Hepatocyte (in vitro differentiated cells): ENCODE results near the gene ATAD1.

Source experiments
- CTCF ChIP-seq: fragments of 200-600 bp; sonication (generic); IDR thresholded peaks from 2 replicates; pipeline ENCODE4 v1.5.1; 2016; ENCODE audit warnings: antibody characterized with exemption, mild to moderate bottlenecking; ENCODE audit not compliant: poor library complexity
- EZH2 ChIP-seq: fragments of 200-600 bp; sonication (generic); IDR thresholded peaks from 2 replicates; pipeline ENCODE4 v1.6.1; 2016; ENCODE audit warnings: antibody characterized with exemption, mild to moderate bottlenecking, borderline replicate concordance
- EZH2phosphoT487 ChIP-seq: fragments of 200-600 bp; sonication (generic); IDR thresholded peaks from one replicate; pipeline ENCODE4 v1.6.1; 2018; ENCODE audit warnings: antibody characterized with exemption, mild to moderate bottlenecking, low read depth, moderate library complexity; ENCODE audit not compliant: unreplicated experiment, severe bottlenecking

GRCh38 chr10:87837445-87837844, 19.4 kb upstream of the ATAD1 start:
- no peak for TF ChIP-seq CTCF
- no peak for TF ChIP-seq EZH2
- TF ChIP-seq EZH2phosphoT487: no peak
